HG03521 (cell line): Measurements from ENCODE around the gene OSBPL5.

ENCODE experiments used
- ATAC-seq: cut with Tn5 transposase; IDR thresholded peaks from one replicate; pipeline ENCODE4 v1.9.1; 2021; ENCODE audit warnings: mild to moderate bottlenecking, moderate library complexity; ENCODE audit not compliant: unreplicated experiment

The OSBPL5 gene

DNA sequence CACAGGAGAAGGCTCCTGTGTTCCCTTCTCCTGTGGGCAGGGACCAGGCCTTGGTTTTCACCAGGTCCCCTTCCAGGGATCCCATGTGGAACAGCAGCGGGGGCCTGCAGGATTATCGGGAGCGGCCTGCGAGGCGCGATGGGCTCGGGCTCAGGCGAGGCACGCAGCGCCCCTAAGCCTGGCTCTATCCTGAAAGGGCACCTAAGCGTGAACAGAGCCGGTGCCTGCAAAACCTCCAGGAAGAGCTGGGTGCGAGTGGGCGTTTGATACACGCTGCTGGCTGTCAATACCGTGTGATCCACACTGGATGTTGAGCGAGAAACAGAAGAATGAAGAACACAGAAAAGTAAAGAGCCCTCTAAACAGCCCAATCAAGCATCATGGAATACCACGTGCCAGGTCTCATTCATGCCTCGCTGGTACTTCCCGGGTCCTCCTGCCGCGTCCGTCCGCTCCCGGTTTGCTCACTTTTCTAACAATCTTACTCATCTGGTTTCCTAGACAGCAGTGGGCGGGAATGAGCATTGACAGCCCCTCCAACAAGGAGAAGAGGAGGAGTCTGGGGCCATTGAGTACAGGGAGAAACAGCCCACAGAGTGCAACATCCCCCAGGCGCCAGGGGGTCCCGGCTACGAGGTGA, 12.5 kb downstream of the OSBPL5 start:
- no peak for ATAC-seq

- ATAC-seq: no peak
Observed at GRCh38 chr11:3150726-3151125, 14.4 kb downstream of the OSBPL5 start.

DNA sequence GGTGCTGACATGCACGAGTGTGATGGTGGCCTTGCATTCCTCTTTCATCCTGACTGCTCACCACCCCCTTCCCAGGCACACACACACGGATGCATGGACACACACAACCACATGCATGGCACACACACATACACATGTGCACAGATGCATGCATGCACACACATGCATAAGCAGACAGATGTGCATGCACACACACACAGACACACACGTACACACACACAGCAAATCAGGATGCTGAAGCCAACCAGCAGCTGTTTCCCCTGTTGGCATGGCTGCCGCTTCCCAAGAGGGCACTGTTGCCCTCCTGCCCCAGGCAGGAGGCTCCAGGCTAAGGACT, 15.3 kb downstream of the OSBPL5 start:
- ATAC-seq: no peak

- no peak for ATAC-seq
Observed at GRCh38 chr11:3148990-3149851, 15.9 kb downstream of the OSBPL5 start.

GRCh38 chr11:3148255-3148989, 16.7 kb downstream of the OSBPL5 start:
- ATAC-seq: no peak

DNA sequence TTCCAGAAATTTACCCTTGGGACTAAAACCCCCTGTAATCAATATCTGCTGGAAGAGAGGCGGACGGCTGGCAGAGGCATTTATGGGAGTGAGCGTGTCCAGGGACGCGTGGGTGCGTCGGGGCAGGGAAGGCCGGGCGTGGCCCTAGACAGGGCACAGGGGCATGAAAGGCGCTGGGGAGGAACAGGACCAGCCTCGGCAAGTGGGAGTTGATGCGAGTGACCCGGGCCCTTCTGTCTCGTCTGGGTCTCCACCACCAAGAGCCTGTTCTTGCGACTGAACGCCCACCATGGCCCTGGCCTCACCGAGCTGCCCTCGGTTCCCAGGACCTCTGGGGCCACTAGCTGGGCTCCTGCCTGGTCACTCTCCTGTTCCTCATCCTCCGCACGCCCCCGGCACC, 17.5 kb downstream of the OSBPL5 start:
- no peak for ATAC-seq

DNA sequence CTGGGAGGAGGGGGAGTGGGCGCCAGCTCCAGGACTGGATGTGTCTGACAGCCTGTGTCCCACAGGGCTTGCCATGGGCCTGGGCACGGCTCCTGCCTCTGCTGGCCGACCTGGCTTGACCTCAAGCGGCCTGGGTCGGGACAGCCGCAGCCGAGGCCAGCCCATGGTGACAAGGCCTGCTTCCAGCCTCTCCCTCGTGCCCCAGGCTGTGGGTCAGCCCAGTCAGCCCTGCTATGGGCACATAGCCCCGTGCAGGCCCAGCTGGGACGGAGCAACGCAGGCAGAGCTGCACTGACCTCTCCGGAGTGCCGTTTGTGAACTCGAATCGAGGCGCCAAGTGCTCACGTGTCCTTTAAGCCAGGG, 17.9 kb downstream of the OSBPL5 start:
- ATAC-seq: no peak

DNA sequence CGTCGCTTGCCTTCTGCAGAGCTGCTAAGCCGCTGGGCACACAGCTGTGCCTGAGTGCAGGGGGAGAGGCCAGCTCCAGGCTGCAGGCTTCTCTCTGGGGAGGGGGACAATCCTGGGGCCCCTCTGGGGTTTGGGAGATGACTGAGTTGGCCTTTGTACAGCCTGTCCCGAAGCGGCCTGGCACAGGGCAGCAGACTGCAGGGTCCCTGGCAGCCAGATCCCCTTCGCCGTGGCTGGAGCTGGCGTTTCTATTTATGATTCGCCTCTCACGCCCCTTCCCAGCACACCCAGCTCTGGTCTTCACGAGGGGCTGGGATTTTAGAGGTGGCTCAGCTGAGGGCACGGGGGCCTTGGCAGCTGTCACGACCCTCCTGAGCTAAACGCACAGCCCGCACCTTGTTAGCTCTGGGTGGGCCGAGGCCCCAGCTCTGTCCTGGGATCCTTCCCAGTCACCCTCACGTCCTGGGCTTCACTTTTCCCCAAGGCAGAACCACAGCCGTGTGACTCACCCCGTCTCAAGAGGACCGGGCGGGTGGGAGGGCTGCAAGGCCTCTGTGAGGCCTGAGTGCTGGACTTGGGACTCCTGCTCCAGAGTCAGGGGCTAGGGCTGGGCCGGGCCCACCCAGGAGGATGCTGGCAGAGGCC, 18.4 kb downstream of the OSBPL5 start:
- ATAC-seq: no peak

DNA sequence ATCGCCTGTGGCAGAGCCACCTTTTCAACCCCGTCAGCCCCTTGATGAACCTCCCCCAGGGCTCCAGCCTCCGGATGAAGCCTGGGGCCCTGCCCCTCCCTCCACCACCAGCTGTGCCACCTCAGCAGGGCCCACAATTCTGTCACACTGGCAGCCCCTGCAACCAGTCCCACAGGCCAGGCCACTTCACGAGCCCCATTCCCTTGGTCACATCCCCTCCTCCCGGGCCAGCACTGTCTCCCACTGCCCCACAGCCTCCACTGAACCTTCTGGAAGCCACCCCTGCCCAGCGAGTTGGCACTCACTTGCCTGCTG, 19.9 kb downstream of the OSBPL5 start:
- no peak for ATAC-seq

DNA sequence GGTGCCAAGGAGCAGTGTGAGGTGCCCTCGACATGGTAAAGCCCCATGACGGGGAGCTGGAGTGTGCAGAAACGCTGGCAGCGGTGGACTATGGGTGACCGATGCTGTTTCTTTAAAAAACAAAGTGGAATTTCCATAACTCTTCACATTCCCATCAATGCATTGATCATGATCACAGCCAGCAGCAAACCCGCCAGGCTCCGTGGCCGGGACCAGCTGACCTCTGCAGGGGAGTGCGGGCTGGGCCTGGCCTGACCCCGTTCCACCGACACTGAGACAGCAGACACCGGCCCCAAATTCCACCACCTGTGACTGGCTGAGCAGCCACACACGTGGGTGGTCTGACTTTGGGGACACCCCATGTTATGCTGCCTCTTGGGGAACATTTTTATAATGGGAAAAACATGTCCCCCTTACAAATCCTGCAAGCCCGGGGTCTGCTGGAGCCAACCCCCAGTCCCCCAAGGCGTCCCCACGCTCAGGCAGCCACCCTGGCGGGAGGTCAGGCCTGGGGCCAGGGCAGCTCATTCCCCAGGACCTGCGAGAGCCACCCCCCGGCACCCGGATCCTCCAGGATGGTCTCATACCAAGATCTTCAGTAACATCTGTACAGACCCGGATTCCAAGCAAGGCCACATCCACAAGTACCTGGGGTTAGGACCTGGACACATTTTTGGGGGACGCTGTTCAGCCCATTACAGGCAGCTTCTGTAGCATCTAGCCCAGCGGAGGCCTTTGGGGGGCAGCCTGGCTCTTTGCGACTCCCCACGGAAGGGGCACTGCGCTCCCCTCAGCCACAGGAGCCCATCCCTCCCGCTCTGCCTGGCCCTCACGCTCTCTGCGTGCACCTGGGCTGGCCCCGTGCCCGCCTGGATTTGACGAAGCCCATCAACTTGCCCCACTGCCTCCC, 20.6 kb downstream of the OSBPL5 start:
- no peak for ATAC-seq

- ATAC-seq: no peak
Observed at GRCh38 chr11:3143136-3143880, 21.8 kb downstream of the OSBPL5 start.

- no peak for ATAC-seq
Observed at GRCh38 chr11:3140291-3140603, 24.9 kb downstream of the OSBPL5 start.

DNA sequence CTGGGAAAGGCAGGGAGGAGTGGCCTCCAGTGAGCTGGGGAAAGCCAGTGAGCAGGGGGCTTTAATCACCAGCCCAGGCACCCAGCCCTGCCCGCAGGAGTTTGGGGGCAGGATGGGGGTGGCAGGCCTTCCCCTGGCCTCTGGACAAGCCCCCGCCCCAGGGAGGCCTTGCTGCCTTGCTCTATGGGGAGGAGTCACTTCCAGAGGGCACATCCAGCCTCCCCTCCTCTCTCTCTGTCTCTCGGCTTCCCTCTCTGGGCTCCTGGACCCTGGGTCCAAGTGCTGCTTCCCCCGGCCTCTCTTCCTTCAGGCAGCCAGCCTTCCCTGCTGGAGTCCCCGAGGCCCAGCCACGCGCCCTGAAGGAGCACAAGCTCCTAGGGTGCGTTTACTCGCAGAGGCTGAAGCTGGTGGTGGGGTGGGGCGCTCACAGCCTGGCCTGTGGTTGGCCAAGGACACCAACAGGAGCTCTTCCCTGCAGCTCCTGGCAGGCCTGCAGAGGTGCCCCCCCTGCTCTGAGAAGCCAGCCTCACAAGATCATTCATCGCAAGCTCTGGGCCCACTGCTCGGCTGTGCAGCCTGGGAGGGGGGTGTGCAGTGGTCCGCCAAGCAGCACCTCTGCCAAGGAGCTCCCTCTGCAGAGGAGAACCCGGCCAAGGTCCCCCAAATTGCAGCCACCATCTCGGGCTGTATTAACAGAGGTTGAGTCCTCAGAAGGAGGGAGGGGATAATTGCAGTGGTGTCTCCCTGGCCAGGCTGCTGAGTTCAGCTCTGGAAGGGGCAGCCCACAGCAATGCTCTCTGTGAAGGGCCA, 25.4 kb downstream of the OSBPL5 start:
- no peak for ATAC-seq

DNA sequence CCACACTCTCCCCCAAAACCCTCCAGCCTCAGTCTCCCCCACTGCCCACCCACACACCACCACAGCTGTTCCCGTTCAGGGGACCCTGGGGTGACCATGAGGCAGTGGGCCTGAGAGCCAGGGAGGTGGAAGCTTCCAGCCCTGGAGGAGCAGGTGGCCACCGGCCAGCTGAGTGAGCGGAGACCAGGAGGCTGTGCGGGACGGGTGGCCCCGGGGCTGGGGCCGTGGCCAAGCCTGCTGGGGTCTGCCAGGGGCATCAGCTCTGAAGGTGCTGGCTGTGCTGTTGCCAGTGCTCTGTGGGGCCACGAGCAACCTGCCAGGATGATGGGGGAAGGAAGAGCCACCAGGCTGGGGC, 26.0 kb downstream of the OSBPL5 start:
- ATAC-seq: no peak

DNA sequence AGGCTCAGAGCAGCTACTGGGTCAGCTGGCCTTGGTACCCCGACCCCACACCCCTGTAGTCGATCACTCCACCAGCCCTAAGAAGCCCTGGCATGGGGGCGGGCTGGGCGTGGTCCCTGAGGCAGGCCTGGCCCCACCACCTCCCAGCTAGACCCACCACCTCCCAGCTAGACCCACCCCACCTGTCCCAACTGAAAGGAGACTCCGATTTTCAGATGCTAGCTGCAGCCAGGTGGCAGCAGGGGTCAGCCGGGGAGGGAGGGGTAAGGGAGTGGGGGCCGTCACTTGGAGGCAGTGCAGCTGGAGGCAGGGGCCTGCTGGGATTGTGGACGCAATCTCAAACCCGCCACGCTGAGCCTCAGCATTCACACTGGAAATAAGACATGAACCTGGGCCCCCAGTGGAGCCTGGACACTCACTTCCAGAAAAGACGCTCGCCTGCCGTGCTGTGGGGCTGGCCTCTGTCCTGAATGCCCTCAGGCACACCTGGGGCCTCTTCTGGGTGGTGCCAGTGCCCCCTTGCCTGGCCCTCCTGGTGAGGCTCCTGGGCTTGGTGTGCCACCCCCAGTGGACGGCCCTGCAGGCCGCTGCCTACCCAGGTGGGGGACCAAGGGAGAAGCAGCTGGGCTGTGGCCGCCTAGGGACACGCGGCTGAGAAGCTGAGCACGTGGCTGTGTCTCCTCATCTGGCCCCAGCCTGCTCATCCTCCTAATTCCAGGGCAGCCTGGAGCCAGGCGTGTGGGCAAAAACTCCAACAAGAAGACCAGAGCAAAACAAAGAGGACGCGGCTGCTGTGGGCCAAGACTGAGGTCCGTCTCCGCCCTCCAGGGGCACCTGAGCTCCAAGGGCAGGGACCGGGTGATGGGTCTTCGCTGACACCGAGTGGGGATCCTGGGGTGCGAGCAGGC, 26.7 kb downstream of the OSBPL5 start:
- ATAC-seq: no peak

DNA sequence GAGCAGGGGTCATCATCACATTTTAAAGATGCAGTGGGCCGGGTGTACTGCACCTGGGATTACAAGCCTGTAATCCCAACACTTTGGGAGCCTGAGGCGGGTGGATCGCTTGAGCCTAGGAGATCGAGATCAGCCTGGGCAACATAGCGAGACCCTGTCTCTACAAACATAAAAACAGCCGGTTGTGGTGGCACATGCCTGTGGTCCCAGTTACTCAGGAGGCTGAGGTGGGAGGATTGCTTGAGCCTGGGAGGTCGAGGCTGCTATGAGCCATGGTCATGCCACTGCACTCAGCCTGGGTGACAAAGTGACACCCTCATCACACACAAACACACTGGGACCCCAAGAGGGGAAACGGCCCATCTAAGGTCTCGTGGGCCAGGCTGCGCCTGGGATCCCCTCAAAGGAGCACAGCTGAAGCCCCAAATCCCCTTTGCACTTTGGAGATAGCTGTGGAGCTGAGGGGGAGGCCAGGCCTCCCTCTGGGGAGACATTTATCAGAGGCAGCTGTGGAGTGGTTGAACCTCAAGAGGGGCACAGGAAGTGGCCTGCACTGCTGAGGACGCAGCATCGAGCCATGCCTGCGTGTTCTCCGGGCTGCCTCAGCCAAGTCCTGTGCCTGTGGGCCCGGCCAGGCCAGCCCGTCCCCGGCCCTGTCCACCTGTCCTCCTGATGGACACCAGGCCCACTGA, 27.5 kb downstream of the OSBPL5 start:
- no peak for ATAC-seq

GRCh38 chr11:3136546-3137455, 28.3 kb downstream of the OSBPL5 start:
- no peak for ATAC-seq
